Measurements from ENCODE around the gene C19orf44. TPM values are rescaled to one million over a fixed set of nuclear protein-coding genes. Genes with fewer than 3 reads are reported as not detected.

The C19orf44 gene
- total RNA-seq, 2 experiments from 2014 or later: 0.78 to 1.0 TPM

DNA sequence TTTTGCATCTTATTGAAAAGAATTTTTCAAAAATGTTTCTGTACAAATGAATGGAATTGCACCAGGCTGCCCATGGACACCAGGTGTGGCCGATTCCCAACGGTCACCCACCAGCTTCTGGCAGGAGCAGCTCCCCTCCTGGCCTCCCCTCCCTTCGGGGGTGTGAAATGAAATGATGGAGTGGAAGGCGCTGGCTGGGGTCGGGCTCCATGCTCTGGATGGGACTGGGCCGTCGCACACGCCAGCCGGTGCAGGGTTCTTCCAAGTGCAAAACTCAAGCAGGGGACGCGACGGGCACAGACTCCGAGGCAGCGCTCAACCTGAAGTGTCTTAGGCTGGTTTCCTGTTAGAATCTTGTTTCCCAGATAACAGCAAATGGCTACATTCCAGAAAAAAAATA lies 21.9 kb downstream of the C19orf44 start:
- Histone ChIP-seq H3K9me3 (ENCODE audit: control insufficient read depth in 1 of 2, insufficient read depth in 1 of 2, low read length in 2 of 2) (no peaks in the 10 kb centered on the region), H3K36me3 (ENCODE audit: insufficient read depth, low read length) (peaks cover 54% of the 10 kb centered on the region), H3K4me3 (ENCODE audit: low read length) (no peak overlapping the region), H3K27ac (ENCODE audit: low read depth in 1 of 2, low read length in 2 of 2) (no peak overlapping the region), H3K27me3 (ENCODE audit: control insufficient read depth in 1 of 2, insufficient read depth in 2 of 2, low read length in 2 of 2) (no peaks in the 10 kb centered on the region), H3K4me1 (ENCODE audit: insufficient read depth, low read length) (peaks cover 10% of the 10 kb centered on the region)
- intact Hi-C loops (cut with DNase I, micrococcal nuclease): no loop called here
- H3K4me1 Mint-ChIP-seq (ENCODE audit: low read depth): no peaks in the 10 kb centered on the region
- ChIA-PET CTCF (no interaction called here), POLR2A (interaction anchor here (0.6 kb wide), 1 partner anchor 69 kb away, joined by 3 read pairs; no protein-coding TSS in a partner anchor)
- no peak overlapping the region for H3K4me3 Mint-ChIP-seq
- no peaks in the 10 kb centered on the region for H3K9me3 Mint-ChIP-seq
- TF ChIP-seq CTCF (IDR thresholded peaks at IDR 0.05): no peak
- DNase-seq (no peak), ATAC-seq (ENCODE audit: poor library complexity) (no peak)
- H3K27me3 Mint-ChIP-seq: no peaks in the 10 kb centered on the region
- no peak overlapping the region for H3K27ac Mint-ChIP-seq
- peaks cover 54% of the 10 kb centered on the region for H3K36me3 Mint-ChIP-seq (ENCODE audit: low read depth)

DNA sequence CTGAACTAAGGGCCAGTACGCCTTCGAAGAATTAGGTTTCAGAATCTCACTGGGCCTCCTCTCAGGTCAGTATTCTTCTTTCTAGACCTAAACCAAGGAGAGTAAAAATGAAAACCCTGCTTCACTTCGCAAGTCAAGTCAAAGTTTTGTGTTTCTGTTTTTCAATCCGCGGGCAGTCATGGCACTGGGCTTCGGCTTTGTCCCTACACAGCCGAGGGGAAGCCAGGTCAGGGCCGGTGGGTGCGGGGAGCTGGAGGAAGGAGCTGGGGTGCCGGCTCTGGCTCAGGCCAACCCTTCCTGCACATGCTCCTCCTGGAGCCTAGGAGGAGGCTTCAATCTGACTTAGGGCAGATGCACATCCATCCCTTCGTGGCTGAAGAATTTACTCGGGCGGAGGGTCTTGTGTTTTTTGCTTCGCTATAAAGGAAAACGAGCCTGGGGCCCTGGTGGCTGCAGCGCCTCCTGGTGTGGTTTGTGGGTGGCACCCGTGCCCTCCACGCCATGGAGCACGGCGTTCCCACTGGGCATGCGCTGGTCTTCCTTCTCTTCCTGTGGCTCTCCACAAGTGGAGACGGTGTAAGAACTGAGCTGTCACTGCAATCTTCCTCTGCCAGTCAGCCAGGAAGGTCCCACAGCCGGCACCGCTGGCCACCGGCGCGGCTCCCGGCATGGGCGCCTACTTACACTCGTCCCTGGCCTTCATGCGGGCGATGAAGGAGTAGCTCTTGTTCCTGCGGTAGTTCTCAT lies 22.5 kb downstream of the C19orf44 start:
- Histone ChIP-seq H3K4me1 (ENCODE audit: insufficient read depth, low read length) (peaks cover 10% of the 10 kb centered on the region), H3K27me3 (ENCODE audit: control insufficient read depth in 1 of 2, insufficient read depth in 2 of 2, low read length in 2 of 2) (no peaks in the 10 kb centered on the region), H3K27ac (ENCODE audit: low read depth in 1 of 2, low read length in 2 of 2) (no peak overlapping the region), H3K9me3 (ENCODE audit: control insufficient read depth in 1 of 2, insufficient read depth in 1 of 2, low read length in 2 of 2) (no peaks in the 10 kb centered on the region), H3K4me3 (ENCODE audit: low read length) (no peak overlapping the region), H3K36me3 (ENCODE audit: insufficient read depth, low read length) (peaks cover 60% of the 10 kb centered on the region)
- Mint-ChIP-seq H3K4me1 (ENCODE audit: low read depth) (no peaks in the 10 kb centered on the region), H3K36me3 (ENCODE audit: low read depth) (peaks cover 59% of the 10 kb centered on the region), H3K27me3 (no peaks in the 10 kb centered on the region), H3K27ac (no peak overlapping the region), H3K4me3 (no peak overlapping the region), H3K9me3 (no peaks in the 10 kb centered on the region)
- DNase-seq (no peak), ATAC-seq (ENCODE audit: poor library complexity) (no peak)
- intact Hi-C loops (cut with DNase I, micrococcal nuclease): no loop called here
- ChIA-PET CTCF (no interaction called here), POLR2A (interaction anchor here (0.6 kb wide), 1 partner anchor 68 kb away, joined by 3 read pairs; no protein-coding TSS in a partner anchor)
- TF ChIP-seq CTCF (IDR thresholded peaks at IDR 0.05): no peak

DNA sequence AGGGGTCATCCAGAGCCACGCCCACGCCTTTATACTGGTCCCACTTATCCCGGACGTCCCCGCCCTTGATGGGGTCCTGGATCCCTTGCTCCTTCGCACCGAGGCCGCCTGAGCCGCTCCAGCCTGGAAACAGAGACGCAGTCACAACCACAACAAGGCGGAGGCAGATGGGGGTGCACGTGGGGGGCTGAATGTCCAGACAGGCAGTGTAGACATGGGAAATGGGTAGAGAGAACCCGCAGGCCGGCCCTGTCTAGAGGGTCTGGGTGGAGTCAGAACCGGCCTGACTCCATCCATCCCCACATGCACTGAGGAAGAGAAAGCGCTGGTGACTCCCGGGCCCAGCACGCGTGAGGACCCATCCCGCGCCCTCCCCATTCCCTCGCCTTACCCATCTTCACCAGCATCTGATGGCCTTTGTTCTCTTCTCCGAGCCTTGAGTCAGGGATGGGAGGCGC lies 23.1 kb downstream of the C19orf44 start:
- H3K27ac ChIP-seq (ENCODE audit: low read depth in 1 of 2, low read length in 2 of 2): no peak overlapping the region
- H3K4me3 ChIP-seq (ENCODE audit: low read length): no peak overlapping the region
- TF ChIP-seq CTCF (IDR thresholded peaks at IDR 0.05): no peak
- Mint-ChIP-seq H3K9me3 (no peaks in the 10 kb centered on the region), H3K4me1 (ENCODE audit: low read depth) (no peaks in the 10 kb centered on the region), H3K4me3 (no peak overlapping the region), H3K36me3 (ENCODE audit: low read depth) (peaks cover 65% of the 10 kb centered on the region), H3K27me3 (no peaks in the 10 kb centered on the region), H3K27ac (no peak overlapping the region)
- H3K9me3 ChIP-seq (ENCODE audit: control insufficient read depth in 1 of 2, insufficient read depth in 1 of 2, low read length in 2 of 2): no peaks in the 10 kb centered on the region
- H3K36me3 ChIP-seq (ENCODE audit: insufficient read depth, low read length): peaks cover 66% of the 10 kb centered on the region
- ATAC-seq (ENCODE audit: poor library complexity) (no peak), DNase-seq (no peak)
- POLR2A ChIA-PET: no interaction called here
- peaks cover 10% of the 10 kb centered on the region for H3K4me1 ChIP-seq (ENCODE audit: insufficient read depth, low read length)
- H3K27me3 ChIP-seq (ENCODE audit: control insufficient read depth in 1 of 2, insufficient read depth in 2 of 2, low read length in 2 of 2): no peaks in the 10 kb centered on the region
- CTCF ChIA-PET: no interaction called here
- intact Hi-C loops (cut with DNase I, micrococcal nuclease): no loop called here
